Lung microvascular endothelial cell (primary cell): Measurements from ENCODE around the gene SUSD5. TPM values are rescaled to one million over a fixed set of nuclear protein-coding genes. Genes with fewer than 3 reads are reported as not detected.
"Not testable (repeated sequence)": the region's sequence is repeated elsewhere in the genome, so short reads cannot be mapped to it uniquely, and the experiment has no call there.

Experiments used
- DNase-seq, 2 donors: peaks; one replicate each; pipeline versions ENCODE4 v3.0.0 to v3.0.0-alpha.2; 2010; ENCODE audit warnings: low read depth in 2 of 2
- total RNA-seq: library from RNA; depleted of rRNA; stranded (reverse); fragments of >200 nt; gene quantifications from 2 replicates; pipeline ENCODE4 v1.2.1, GENCODE V29; 2014

The SUSD5 gene
- total RNA-seq, 1 donor from 2014 or later: under 0.01 TPM

- DNase-seq: peak in 1 of 2 donors; percentile 73
Observed at GRCh38 chr3:33115024-33115768, 103.4 kb downstream of the SUSD5 start.

GRCh38 chr3:33114622-33115023 is 104.0 kb downstream of the SUSD5 start:
- no peak for DNase-seq

- peak; percentile 89 to 98 for DNase-seq
Observed at GRCh38 chr3:33113772-33114621, 104.6 kb downstream of the SUSD5 start, which contains the start of gene CRTAP. TSS of gene CRTAP (plus strand) at chr3:33114014. CDS start at chr3:33114078, 64 bp downstream.

- no peak for DNase-seq
Observed at GRCh38 chr3:33111581-33111980, 107.0 kb downstream of the SUSD5 start.

- not testable (repeated sequence) for DNase-seq
Observed at GRCh38 chr3:33106854-33107253, 111.8 kb downstream of the SUSD5 start.

GRCh38 chr3:33105341-33105948 is 113.2 kb downstream of the SUSD5 start:
- no peak for DNase-seq

GRCh38 chr3:33104803-33105202 is 113.8 kb downstream of the SUSD5 start:
- DNase-seq: no peak

GRCh38 chr3:33103480-33103879 is 115.1 kb downstream of the SUSD5 start:
- no peak for DNase-seq

GRCh38 chr3:33103034-33103433 is 115.6 kb downstream of the SUSD5 start:
- DNase-seq: no peak

- no peak for DNase-seq
Observed at GRCh38 chr3:33100229-33100628, 118.4 kb downstream of the SUSD5 start.

Other genes starting within 250 kb of the SUSD5 start
- gene GLB1, start 121.7 kb downstream of the SUSD5 start, total RNA-seq: 44.2 and 45.2 TPM in 2 replicates
- 5.9 and 8.9 TPM in 2 replicates for gene TMPPE, start 121.7 kb downstream of the SUSD5 start, total RNA-seq
- 60.1 and 124 TPM in 2 replicates for gene CRTAP, start 104.8 kb downstream of the SUSD5 start, total RNA-seq
- gene FBXL2, start 58.6 kb upstream of the SUSD5 start, total RNA-seq: 7.8 and 8.9 TPM in 2 replicates
- gene UBP1, start 221.6 kb upstream of the SUSD5 start, total RNA-seq: 29.9 and 37.3 TPM in 2 replicates